ENCODE results near the gene APBA2.
"Not testable (repeated sequence)": the region's sequence is repeated elsewhere in the genome, so short reads cannot be mapped to it uniquely, and the experiment has no call there.

APBA2 gene

DNA sequence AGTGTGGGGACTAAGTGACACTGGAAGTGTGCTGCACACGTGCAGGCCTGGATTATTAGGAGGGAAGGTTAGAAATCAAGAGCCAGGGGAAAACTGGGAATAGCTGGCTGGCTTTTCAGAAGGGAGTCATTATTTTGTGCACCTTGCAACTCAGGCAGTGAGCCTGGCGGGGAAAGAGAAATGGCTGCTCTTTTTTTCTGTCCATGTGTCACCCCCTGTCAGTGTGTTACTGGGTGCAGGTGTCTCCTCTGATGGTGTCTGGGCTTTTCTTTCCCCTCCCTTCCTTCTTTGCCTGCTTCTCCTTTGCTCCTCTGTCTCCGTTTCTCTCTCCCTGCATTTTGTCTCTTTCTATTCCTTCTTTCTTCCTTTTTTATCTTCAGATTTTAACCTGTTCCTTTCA, 130.7 kb downstream of the APBA2 start:
- no peak for DNase-seq

GRCh38 chr15:29018120-29018805, 132.5 kb downstream of the APBA2 start:
- no peak for DNase-seq

- no peak for DNase-seq
Observed at GRCh38 chr15:29018995-29019976, 133.5 kb downstream of the APBA2 start.

DNA sequence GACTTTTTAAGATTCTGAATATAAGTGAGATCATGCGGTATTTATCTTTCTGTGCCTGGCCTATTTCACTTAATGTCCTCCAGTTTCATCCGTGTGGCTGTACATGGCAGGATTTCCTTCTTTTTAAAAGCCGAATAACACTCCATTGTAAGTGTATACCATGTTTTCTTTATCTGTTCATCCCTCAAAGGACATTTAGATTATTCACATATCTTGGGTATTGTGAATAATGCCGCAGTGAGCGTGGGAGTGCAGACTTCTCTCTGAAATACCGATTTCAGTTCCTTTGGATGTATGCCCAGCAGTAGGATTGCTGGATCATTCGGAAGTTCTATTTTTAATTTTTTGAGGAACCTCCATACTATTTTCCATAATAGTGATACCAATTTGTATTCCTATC, 136.1 kb downstream of the APBA2 start:
- DNase-seq = no peak

DNA sequence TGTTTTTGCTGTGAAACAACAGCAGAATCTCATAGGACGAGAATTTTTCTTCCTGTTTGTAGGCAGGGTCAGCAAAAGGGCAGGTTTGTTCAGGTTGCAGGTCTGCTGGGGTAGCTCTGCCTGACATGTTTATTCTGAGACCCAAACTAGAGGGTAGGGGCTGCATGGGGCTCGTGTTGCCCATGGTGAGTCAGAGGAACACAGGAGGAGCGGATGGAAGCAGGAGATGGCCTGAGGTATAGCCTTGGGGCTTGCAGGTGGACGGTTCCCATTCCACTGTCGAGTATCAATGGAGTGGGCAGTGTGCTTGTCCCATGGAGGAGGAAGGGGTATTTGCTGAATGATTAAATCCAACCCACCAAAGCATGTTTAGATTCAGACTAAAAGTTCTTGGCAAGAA, 138.9 kb downstream of the APBA2 start:
- no peak for DNase-seq

GRCh38 chr15:29025411-29025810, 139.6 kb downstream of the APBA2 start:
- not testable (repeated sequence) for DNase-seq

DNA sequence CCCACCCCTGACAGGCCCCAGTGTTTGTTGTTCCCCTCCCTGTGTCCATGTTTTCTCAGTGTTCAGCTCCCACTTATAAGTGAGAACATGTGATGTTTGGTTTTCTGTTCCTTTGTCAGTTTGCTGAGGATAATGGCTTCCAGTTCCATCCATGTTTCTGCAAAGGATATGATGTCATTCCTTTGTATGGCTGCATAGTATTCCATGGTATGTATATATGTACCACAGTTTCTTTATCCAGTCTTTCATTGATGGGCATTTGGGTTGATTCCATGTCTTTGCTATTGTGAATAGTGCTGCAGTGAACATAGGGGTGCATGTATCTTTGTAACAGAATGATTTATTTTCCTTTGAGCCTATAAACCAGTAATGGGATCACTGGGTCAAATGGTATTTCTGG, 142.4 kb downstream of the APBA2 start:
- DNase-seq = not testable (repeated sequence)

DNA sequence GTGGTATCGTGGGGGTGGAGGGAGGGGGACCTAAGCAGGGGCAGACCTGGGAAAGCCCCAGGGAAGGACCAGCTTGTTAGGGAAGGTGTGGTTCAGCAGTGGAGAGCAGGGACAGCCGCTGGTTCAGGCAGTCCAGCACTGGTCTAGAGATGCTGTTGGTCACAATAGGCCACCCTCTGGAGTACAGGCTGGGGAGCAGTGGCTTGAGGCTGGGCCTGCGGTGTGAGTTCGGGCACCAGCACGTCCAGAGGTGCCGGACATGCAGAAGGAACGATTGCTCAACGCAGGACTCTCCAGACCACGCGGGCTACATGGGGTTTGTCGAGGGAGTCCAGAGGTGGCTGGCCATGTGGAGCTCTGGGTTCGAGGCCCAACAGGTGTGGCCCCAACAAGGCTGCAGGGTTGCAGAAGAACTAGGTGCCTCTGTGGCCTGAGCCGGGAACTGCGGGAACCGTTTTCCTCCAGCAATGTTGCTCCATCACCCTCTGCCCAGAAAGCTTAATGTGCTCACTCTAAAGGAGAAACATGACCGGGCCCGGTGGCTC, 143.9 kb downstream of the APBA2 start:
- no peak for DNase-seq

- DNase-seq = no peak
Observed at GRCh38 chr15:29031502-29032228, 145.9 kb downstream of the APBA2 start.

DNA sequence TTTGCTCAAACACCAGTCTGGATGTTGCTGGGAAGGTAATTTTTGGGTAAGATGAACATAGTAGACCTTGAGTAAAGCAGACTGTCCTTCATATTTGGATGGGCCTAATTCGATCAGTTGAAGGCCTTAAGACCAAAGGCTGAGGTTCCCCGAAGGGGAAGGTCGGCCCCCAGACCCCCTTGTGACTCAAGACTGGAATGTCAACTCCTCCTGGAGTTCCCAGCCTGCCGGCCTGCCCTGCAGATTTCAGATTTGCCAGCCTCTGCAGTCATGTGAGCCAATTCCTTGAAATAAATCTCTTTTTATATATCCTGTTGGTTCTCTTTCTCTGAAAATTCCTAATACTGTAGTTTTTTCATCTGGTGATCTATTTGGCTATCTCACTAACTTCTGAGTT, 146.5 kb downstream of the APBA2 start:
- no peak for DNase-seq

GRCh38 chr15:29032751-29033150, 147.0 kb downstream of the APBA2 start:
- DNase-seq = no peak

GRCh38 chr15:29034151-29034550, 148.4 kb downstream of the APBA2 start:
- DNase-seq = no peak

- DNase-seq = no peak
Observed at GRCh38 chr15:29034593-29035335, 149.0 kb downstream of the APBA2 start.

- DNase-seq = no peak
Observed at GRCh38 chr15:29035336-29036285, 149.8 kb downstream of the APBA2 start.

GRCh38 chr15:29037997-29038705, 152.4 kb downstream of the APBA2 start:
- no peak for DNase-seq

- no peak for DNase-seq
Observed at GRCh38 chr15:29039466-29040369, 153.9 kb downstream of the APBA2 start.

- no peak for DNase-seq
Observed at GRCh38 chr15:29040370-29040751, 154.6 kb downstream of the APBA2 start.

- DNase-seq = no peak
Observed at GRCh38 chr15:29043736-29044502, 158.1 kb downstream of the APBA2 start.

GRCh38 chr15:29044503-29044901, 158.7 kb downstream of the APBA2 start:
- DNase-seq = no peak

Data from SHP77 treated with DMSO at 0.1 percent for 48 hours (cell line).